WTC11 (cell line): ENCODE data around the gene RBFOX1. TPM values are rescaled to one million over a fixed set of nuclear protein-coding genes. Genes with fewer than 3 reads are reported as not detected.

ENCODE experiments used
- ATAC-seq: fragments of 200-7000 bp; cut with Tn5 transposase; 2 replicates; pipeline ENCODE4 v1.10.0; 2021; ENCODE audit warnings: mild to moderate bottlenecking, moderate library complexity
- CTCF ChIA-PET: fragments of 300-600 bp; sonication (Branson Sonifier 250); formaldehyde crosslinking; loops from one replicate; lab custom pipeline; 2021; ENCODE audit warnings: antibody characterized with exemption; lab: Charles Lee
- POLR2A ChIA-PET: fragments of 350-600 bp; sonication (Branson Sonifier 250); formaldehyde crosslinking; loops from one replicate; lab custom pipeline; 2021; ENCODE audit warnings: antibody characterized with exemption; lab: Charles Lee
- DNase-seq: peaks from one replicate; pipeline ENCODE4 v3.0.0; 2021; ENCODE audit warnings: low spot score
- H3K27ac Mint-ChIP-seq: 2 replicates; pipeline ENCODE4 v1.8.0; 2021; ENCODE audit warnings: mixed read lengths
- H3K27me3 Mint-ChIP-seq: 2 replicates; pipeline ENCODE4 v1.8.0; 2021; ENCODE audit warnings: low read depth, mild to moderate bottlenecking, moderate library complexity, mixed read lengths
- H3K36me3 Mint-ChIP-seq: 2 replicates; pipeline ENCODE4 v1.8.0; 2021; ENCODE audit warnings: mixed read lengths
- H3K4me1 Mint-ChIP-seq: 2 replicates; pipeline ENCODE4 v1.8.0; 2022; ENCODE audit warnings: mixed read lengths
- H3K4me3 Mint-ChIP-seq: 2 replicates; pipeline ENCODE4 v1.8.0; 2021; ENCODE audit warnings: mild to moderate bottlenecking, moderate library complexity, mixed read lengths
- H3K9me3 Mint-ChIP-seq: 2 replicates; pipeline ENCODE4 v1.8.0; 2021; ENCODE audit warnings: mixed read lengths
- CREM ChIP-seq: sonication (generic); formaldehyde crosslinking; IDR thresholded peaks from 2 replicates; pipeline ENCODE4 v1.8.1; 2022; ENCODE audit warnings: mild to moderate bottlenecking, missing genetic modification reagents, moderate library complexity
- GRHL2 ChIP-seq: fragments of 250-450 bp; sonication (Bioruptor Pico); IDR thresholded peaks from 2 replicates; pipeline ENCODE4 v1.8.0; 2022; ENCODE audit warnings: mild to moderate bottlenecking, moderate library complexity; ENCODE audit not compliant: insufficient replicate concordance, severe bottlenecking
- HMGA2 ChIP-seq: fragments of 250-450 bp; sonication (Bioruptor Pico); IDR thresholded peaks from 2 replicates; pipeline ENCODE4 v1.4.0; 2021; ENCODE audit warnings: mild to moderate bottlenecking, moderate library complexity
- MXD4 ChIP-seq: fragments of 250-450 bp; sonication (Bioruptor Pico); IDR thresholded peaks from 2 replicates; pipeline ENCODE4 v1.8.0; 2021; ENCODE audit warnings: mild to moderate bottlenecking, moderate library complexity, borderline replicate concordance
- NFE2L1 ChIP-seq: sonication (generic); formaldehyde crosslinking; IDR thresholded peaks from 2 replicates; pipeline ENCODE4 v1.8.1; 2023; ENCODE audit warnings: missing genetic modification reagents
- NR1H2 ChIP-seq: sonication (generic); formaldehyde crosslinking; IDR thresholded peaks from 2 replicates; pipeline ENCODE4 v1.9.0; 2021; ENCODE audit warnings: mild to moderate bottlenecking, moderate library complexity, missing genetic modification reagents
- STAT6 ChIP-seq: sonication (generic); formaldehyde crosslinking; conservative IDR thresholded peaks from 2 replicates; pipeline ENCODE4 v1.8.1; 2023; ENCODE audit warnings: mild to moderate bottlenecking, low read depth, missing genetic modification reagents, moderate library complexity
- TEAD1 ChIP-seq: sonication (generic); formaldehyde crosslinking; IDR thresholded peaks from 2 replicates; pipeline ENCODE4 v1.8.0; 2022; ENCODE audit warnings: mild to moderate bottlenecking, missing genetic modification reagents
- TEAD4 ChIP-seq: sonication (generic); formaldehyde crosslinking; IDR thresholded peaks from 2 replicates; pipeline ENCODE4 v1.8.0; 2022; ENCODE audit warnings: mild to moderate bottlenecking, missing genetic modification reagents
- USF2 ChIP-seq: sonication (generic); formaldehyde crosslinking; IDR thresholded peaks from 2 replicates; pipeline ENCODE4 v1.8.1; 2023; ENCODE audit warnings: mild to moderate bottlenecking, missing genetic modification reagents, moderate library complexity
- ZMAT4 ChIP-seq: fragments of 250-450 bp; sonication (Bioruptor Pico); IDR thresholded peaks from 2 replicates; pipeline ENCODE4 v1.9.0; 2021; ENCODE audit warnings: mild to moderate bottlenecking
- ZNF121 ChIP-seq: sonication (generic); formaldehyde crosslinking; IDR thresholded peaks from 2 replicates; pipeline ENCODE4 v1.8.0; 2023; ENCODE audit warnings: missing genetic modification reagents
- ZNF232 ChIP-seq: sonication (generic); formaldehyde crosslinking; IDR thresholded peaks from 2 replicates; pipeline ENCODE4 v1.8.0; 2022; ENCODE audit warnings: mild to moderate bottlenecking, missing genetic modification reagents
- ZNF671 ChIP-seq: fragments of 250-450 bp; sonication (Bioruptor Pico); IDR thresholded peaks from 2 replicates; pipeline ENCODE4 v1.8.0; 2021; ENCODE audit warnings: mild to moderate bottlenecking
- total RNA-seq: library from RNA; stranded (reverse); gene quantifications from 3 replicates; pipeline ENCODE4 v1.2.3, GENCODE V29; 2021
- TF ChIP-seq, protein P1 (sequence below): sonication (generic); formaldehyde crosslinking; IDR thresholded peaks from 2 replicates; pipeline ENCODE4 v1.8.0; 2022; ENCODE audit warnings: mild to moderate bottlenecking, missing genetic modification reagents
- TF ChIP-seq, protein P2 (sequence below): sonication (generic); formaldehyde crosslinking; IDR thresholded peaks from 2 replicates; pipeline ENCODE4 v1.8.0; 2022; ENCODE audit warnings: missing genetic modification reagents
- TF ChIP-seq, protein P3 (sequence below): sonication (generic); formaldehyde crosslinking; conservative IDR thresholded peaks from 2 replicates; pipeline ENCODE4 v1.8.1; 2022; ENCODE audit warnings: mild to moderate bottlenecking, missing genetic modification reagents
- TF ChIP-seq, protein P4 (sequence below): sonication (generic); formaldehyde crosslinking; IDR thresholded peaks from 2 replicates; pipeline ENCODE4 v1.8.1; 2022; ENCODE audit warnings: low read depth, mild to moderate bottlenecking, moderate library complexity, missing genetic modification reagents, borderline replicate concordance

RBFOX1 gene
- total RNA-seq, 1 experiment from 2014 or later: 1.1 TPM

GRCh38 chr16:7615565-7615964, 282.9 kb downstream of the RBFOX1 start (continued):
- TF ChIP-seq NR1H2 (CRISPR knock-in tag): no peak

GRCh38 chr16:7624871-7625766, 292.5 kb downstream of the RBFOX1 start:
- H3K27me3 Mint-ChIP-seq: peaks cover 22% of the 10 kb centered on the region
- DNase-seq (peak; percentile 10), ATAC-seq (peak; percentile 82)
- peak overlapping the region; percentile 8; the same call in 1 of the 2 replicates for H3K27ac Mint-ChIP-seq
- H3K4me1 Mint-ChIP-seq: peaks cover 30% of the 10 kb centered on the region
- CTCF ChIA-PET: no interaction called here
- POLR2A ChIA-PET: no interaction called here
- peaks cover 20% of the 10 kb centered on the region for H3K9me3 Mint-ChIP-seq
- H3K36me3 Mint-ChIP-seq: peaks cover 10% of the 10 kb centered on the region
- no peak overlapping the region; the same call in 1 of the 2 replicates for H3K4me3 Mint-ChIP-seq
- TF ChIP-seq ZNF671 (CRISPR knock-in tag): no peak
- TF ChIP-seq, protein P1, sequence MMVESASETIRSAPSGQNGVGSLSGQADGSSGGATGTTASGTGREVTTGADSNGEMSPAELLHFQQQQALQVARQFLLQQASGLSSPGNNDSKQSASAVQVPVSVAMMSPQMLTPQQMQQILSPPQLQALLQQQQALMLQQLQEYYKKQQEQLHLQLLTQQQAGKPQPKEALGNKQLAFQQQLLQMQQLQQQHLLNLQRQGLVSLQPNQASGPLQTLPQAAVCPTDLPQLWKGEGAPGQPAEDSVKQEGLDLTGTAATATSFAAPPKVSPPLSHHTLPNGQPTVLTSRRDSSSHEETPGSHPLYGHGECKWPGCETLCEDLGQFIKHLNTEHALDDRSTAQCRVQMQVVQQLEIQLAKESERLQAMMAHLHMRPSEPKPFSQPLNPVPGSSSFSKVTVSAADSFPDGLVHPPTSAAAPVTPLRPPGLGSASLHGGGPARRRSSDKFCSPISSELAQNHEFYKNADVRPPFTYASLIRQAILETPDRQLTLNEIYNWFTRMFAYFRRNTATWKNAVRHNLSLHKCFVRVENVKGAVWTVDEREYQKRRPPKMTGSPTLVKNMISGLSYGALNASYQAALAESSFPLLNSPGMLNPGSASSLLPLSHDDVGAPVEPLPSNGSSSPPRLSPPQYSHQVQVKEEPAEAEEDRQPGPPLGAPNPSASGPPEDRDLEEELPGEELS: no peak
- no peak for TF ChIP-seq USF2 (CRISPR knock-in tag)
- TF ChIP-seq STAT6 (CRISPR knock-in tag): no peak
- no peak for TF ChIP-seq MXD4 (CRISPR knock-in tag)
- TF ChIP-seq ZNF232 (CRISPR knock-in tag): no peak
- TF ChIP-seq, protein P2, sequence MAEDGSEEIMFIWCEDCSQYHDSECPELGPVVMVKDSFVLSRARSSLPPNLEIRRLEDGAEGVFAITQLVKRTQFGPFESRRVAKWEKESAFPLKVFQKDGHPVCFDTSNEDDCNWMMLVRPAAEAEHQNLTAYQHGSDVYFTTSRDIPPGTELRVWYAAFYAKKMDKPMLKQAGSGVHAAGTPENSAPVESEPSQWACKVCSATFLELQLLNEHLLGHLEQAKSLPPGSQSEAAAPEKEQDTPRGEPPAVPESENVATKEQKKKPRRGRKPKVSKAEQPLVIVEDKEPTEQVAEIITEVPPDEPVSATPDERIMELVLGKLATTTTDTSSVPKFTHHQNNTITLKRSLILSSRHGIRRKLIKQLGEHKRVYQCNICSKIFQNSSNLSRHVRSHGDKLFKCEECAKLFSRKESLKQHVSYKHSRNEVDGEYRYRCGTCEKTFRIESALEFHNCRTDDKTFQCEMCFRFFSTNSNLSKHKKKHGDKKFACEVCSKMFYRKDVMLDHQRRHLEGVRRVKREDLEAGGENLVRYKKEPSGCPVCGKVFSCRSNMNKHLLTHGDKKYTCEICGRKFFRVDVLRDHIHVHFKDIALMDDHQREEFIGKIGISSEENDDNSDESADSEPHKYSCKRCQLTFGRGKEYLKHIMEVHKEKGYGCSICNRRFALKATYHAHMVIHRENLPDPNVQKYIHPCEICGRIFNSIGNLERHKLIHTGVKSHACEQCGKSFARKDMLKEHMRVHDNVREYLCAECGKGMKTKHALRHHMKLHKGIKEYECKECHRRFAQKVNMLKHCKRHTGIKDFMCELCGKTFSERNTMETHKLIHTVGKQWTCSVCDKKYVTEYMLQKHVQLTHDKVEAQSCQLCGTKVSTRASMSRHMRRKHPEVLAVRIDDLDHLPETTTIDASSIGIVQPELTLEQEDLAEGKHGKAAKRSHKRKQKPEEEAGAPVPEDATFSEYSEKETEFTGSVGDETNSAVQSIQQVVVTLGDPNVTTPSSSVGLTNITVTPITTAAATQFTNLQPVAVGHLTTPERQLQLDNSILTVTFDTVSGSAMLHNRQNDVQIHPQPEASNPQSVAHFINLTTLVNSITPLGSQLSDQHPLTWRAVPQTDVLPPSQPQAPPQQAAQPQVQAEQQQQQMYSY (CRISPR knock-in tag): no peak
- no peak for TF ChIP-seq NFE2L1 (CRISPR knock-in tag)
- no peak for TF ChIP-seq GRHL2 (CRISPR knock-in tag)
- TF ChIP-seq TEAD4 (CRISPR knock-in tag): no peak
- TF ChIP-seq, protein P3, sequence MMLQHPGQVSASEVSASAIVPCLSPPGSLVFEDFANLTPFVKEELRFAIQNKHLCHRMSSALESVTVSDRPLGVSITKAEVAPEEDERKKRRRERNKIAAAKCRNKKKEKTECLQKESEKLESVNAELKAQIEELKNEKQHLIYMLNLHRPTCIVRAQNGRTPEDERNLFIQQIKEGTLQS (CRISPR knock-in tag): no peak

DNA sequence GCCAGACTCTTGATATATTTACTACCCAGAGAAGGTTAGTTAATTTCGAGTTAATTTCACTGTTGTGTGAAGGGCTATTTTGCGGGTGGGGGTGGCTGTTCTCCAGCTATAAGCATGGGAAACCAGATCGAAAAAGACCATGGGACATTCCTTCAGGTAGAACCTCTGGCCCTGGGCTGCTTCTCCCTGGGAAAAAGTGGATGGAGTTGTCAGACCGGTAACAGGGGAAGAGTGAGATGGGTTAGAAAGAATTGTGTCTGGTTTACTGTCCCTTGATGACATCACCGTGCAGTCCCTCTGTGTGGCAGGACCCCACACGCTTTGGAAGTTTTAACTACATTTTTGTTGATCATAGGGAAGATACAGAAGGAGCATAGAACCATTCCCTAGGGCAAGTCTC, 296.3 kb downstream of the RBFOX1 start:
- Mint-ChIP-seq H3K27ac (no peak overlapping the region), H3K9me3 (peaks cover 16% of the 10 kb centered on the region), H3K36me3 (peaks cover 4% of the 10 kb centered on the region; the same call in 1 of the 2 replicates), H3K4me1 (peaks cover 34% of the 10 kb centered on the region), H3K4me3 (no peak overlapping the region), H3K27me3 (peaks cover 17% of the 10 kb centered on the region)
- DNase-seq: no peak
- POLR2A ChIA-PET: no interaction called here
- CTCF ChIA-PET: no interaction called here
- no peak for ATAC-seq
- TF ChIP-seq, protein P4, sequence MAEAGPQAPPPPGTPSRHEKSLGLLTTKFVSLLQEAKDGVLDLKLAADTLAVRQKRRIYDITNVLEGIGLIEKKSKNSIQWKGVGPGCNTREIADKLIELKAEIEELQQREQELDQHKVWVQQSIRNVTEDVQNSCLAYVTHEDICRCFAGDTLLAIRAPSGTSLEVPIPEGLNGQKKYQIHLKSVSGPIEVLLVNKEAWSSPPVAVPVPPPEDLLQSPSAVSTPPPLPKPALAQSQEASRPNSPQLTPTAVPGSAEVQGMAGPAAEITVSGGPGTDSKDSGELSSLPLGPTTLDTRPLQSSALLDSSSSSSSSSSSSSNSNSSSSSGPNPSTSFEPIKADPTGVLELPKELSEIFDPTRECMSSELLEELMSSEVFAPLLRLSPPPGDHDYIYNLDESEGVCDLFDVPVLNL: no peak
- TF ChIP-seq TEAD1 (CRISPR knock-in tag) (no peak), ZMAT4 (CRISPR knock-in tag) (no peak), CREM (CRISPR knock-in tag) (no peak), ZNF121 (CRISPR knock-in tag) (no peak), HMGA2 (CRISPR knock-in tag) (no peak)
